Right lobe of liver (tissue), 6 donors: ENCODE measurements around the gene CRACR2B. TPM values are rescaled to one million over a fixed set of nuclear protein-coding genes. Genes with fewer than 3 reads are reported as not detected.
A peak's percentile ranks its signal among the peaks of the same experiment; 100 is the strongest.

Source experiments
- ATAC-seq, 4 donors: fragments of 200-7000 bp; cut with Tn5 transposase; one replicate each; pipeline ENCODE4 v1.9.1; 2020; ENCODE audit warnings: mild to moderate bottlenecking in 4 of 4, moderate library complexity in 4 of 4
- DNase-seq, 3 donors: peaks; one replicate each; pipeline ENCODE4 v3.0.0-alpha.2; 2020
- H3K27ac ChIP-seq, 3 donors: fragments of 200-600 bp; one replicate each; pipeline ENCODE4 v1.8.0; 2022
- H3K27me3 ChIP-seq, 2 donors: fragments of 200-600 bp; one replicate each; pipeline ENCODE4 v1.8.0; 2022
- H3K36me3 ChIP-seq, 4 donors: fragments of 200-600 bp; sonication (generic) in 1 of 4; one replicate each; pipeline versions ENCODE4 v1.5.1 to v1.8.0; 2017 to 2022; ENCODE audit warnings: control low read depth in 1 of 4
- H3K4me1 ChIP-seq, 4 donors: fragments of 200-600 bp; sonication (generic) in 1 of 4; one replicate each; pipeline versions ENCODE4 v1.5.1 to v1.8.0; 2017 to 2022; ENCODE audit warnings: control low read depth in 1 of 4
- H3K4me3 ChIP-seq, 3 donors: fragments of 200-600 bp; one replicate each; pipeline ENCODE4 v1.8.0; 2022
- H3K9me3 ChIP-seq, 4 donors: fragments of 200-600 bp; sonication (generic) in 1 of 4; one replicate each; pipeline versions ENCODE4 v1.5.1 to v1.8.0; 2017 to 2022; ENCODE audit warnings: control low read depth in 1 of 4
- CTCF ChIP-seq, 4 donors: fragments of 200-600 bp in 3 of 4; fragments of 450-650 bp in 1 of 4; IDR thresholded peaks; one replicate each; pipeline versions ENCODE4 v1.5.1 to v1.8.0; 2016 to 2022; ENCODE audit warnings: antibody characterized with exemption in 4 of 4, mild to moderate bottlenecking in 2 of 4
- POLR2A ChIP-seq: fragments of 450-650 bp; IDR thresholded peaks from one replicate; pipeline ENCODE4 v1.6.1; 2017; ENCODE audit warnings: antibody characterized with exemption, mild to moderate bottlenecking
- WGBS: methylation state at CpG from one replicate; pipeline ENCODE4 v1.1.6; 2018; ENCODE audit warnings: low coverage, low lambda C conversion rate; ENCODE audit not compliant: insufficient coverage; ENCODE audit errors: missing lambda C conversion rate; 5-methylcytosine and 5-hydroxymethylcytosine counted together
- intact Hi-C, 2 donors: fragments of 100-400 bp; cut with DNase I; formaldehyde crosslinking; loops; one replicate each; pipeline versions ENCODE4 v1.11.2 to v1.14.1; 2022
- total RNA-seq, 6 experiments: library from RNA; depleted of rRNA in 2 of 6; stranded (reverse); fragments of >200 nt in 2 of 6; fragmentation: NEBNext Ultra II Directional in 3 of 6; extraction: Animal tissue kit (Norgen Biotek cat#: 25700) in 3 of 6; gene quantifications; one replicate each; pipeline versions ENCODE4 v1.1.0 to v1.2.4, GENCODE V29; 2016 to 2023
- donor health status: DM: no; HTN: yes; CAD: no.
- donor health status: DM: no; HTN: no; CAD: no.
- donor health status: DM: no; HTN: no; CAD: no.
- donor health status: DM: no; HTN: yes; CAD: no.
- donor health status: DM: no; HTN: yes; CAD: no.

The CRACR2B gene
- total RNA-seq, 6 experiments from 2014 or later, result 2.2 to 4.0 (median 3.1) TPM

- 16% methylated on average over 9 of the region's 31 CpGs for whole genome bisulfite sequencing
- DNase-seq, result peak in 1 of 3 donors; percentile 16
- peak in 3 of 4 donors; percentile 3 to 13 (median 4) for ATAC-seq
These were observed 38.5 kb upstream of the CRACR2B start for GRCh38 chr11:788953-789940.

GRCh38 chr11:789943-790342, 37.8 kb upstream of the CRACR2B start, which contains the start of gene CEND1:
TSS of gene CEND1 (minus strand) at chr11:790090. CDS start at chr11:788576, 1,514 bp downstream.
- no peak for DNase-seq
- no peak within 1 kb of the TSS for H3K4me3 ChIP-seq
- intact Hi-C loops, result no loop called here
- peak; percentile 7 to 38 (median 26) for ATAC-seq
- H3K27ac ChIP-seq, result no peak within 1 kb of the TSS
- no peaks in the 10 kb centered on the region for H3K9me3 ChIP-seq
- H3K36me3 ChIP-seq, result peaks cover 0 to 5% (median 0%) of the 10 kb centered on the region in 4 donors
- no peak for TF ChIP-seq POLR2A
- no peak for TF ChIP-seq CTCF (IDR thresholded peaks at IDR 0.05)
- H3K4me1 ChIP-seq, result peaks cover 0 to 11% (median 0%) of the 10 kb centered on the region in 4 donors
- no peaks in the 10 kb centered on the region for H3K27me3 ChIP-seq
- WGBS, result 10% methylated on average over 2 of the region's 44 CpGs

More at GRCh38 chr11:788953-789940, 38.5 kb upstream of the CRACR2B start:
- no peak overlapping the region for H3K4me3 ChIP-seq
- no peaks in the 10 kb centered on the region for H3K27me3 ChIP-seq
- H3K36me3 ChIP-seq, result peaks cover 0 to 7% (median 0%) of the 10 kb centered on the region in 4 donors
- no peak for TF ChIP-seq CTCF (IDR thresholded peaks at IDR 0.05)
- no peak for TF ChIP-seq POLR2A
- peaks cover 0 to 4% (median 0%) of the 10 kb centered on the region in 4 donors for H3K4me1 ChIP-seq
- no peaks in the 10 kb centered on the region for H3K9me3 ChIP-seq
- intact Hi-C loops, result no loop called here
- no peak overlapping the region for H3K27ac ChIP-seq

- TF ChIP-seq POLR2A, result no peak
- TF ChIP-seq CTCF (IDR thresholded peaks at IDR 0.05), result no peak
- peaks cover 0 to 5% (median 0%) of the 10 kb centered on the region in 4 donors for H3K36me3 ChIP-seq
These were observed 36.8 kb upstream of the CRACR2B start for GRCh38 chr11:790721-791564.

More at GRCh38 chr11:790721-791564, 36.8 kb upstream of the CRACR2B start:
- Histone ChIP-seq H3K4me1 (peaks cover 0 to 12% (median 0%) of the 10 kb centered on the region in 4 donors), H3K27me3 (no peaks in the 10 kb centered on the region), H3K27ac (no peak overlapping the region), H3K9me3 (no peaks in the 10 kb centered on the region), H3K4me3 (no peak overlapping the region)
- intact Hi-C loops, result no loop called here
- ATAC-seq (peak; percentile 4 to 29 (median 17)), DNase-seq (no peak)
- WGBS, result 52% methylated on average over 6 of the region's 18 CpGs
